ENCODE measurements around the gene PKDREJ.

The PKDREJ gene

DNA sequence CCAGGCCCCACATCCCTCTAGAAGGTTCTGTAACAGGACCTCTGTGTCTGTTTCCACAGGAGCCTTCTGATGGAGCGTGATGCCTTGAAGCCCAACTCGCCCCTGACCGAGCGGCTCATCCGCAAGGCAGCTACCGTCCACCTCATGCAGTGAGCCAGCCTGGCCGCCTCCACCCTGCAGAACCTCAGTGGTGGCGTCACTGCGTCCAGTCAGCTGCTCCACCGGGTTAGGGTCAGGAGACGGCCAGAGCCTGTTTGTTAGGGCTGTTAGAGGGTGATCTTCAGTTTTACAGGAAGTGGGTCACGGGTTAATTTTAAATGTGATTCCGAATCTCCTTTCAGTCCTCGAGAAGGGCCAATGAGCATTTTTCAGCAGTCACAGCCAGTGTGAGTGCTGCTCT is 29.6 kb upstream of the PKDREJ start:
- H3K27ac ChIP-seq: no peak overlapping the region
- no peak for TF ChIP-seq ZFX (IDR thresholded peaks at IDR 0.05)
- TF ChIP-seq, protein P1, sequence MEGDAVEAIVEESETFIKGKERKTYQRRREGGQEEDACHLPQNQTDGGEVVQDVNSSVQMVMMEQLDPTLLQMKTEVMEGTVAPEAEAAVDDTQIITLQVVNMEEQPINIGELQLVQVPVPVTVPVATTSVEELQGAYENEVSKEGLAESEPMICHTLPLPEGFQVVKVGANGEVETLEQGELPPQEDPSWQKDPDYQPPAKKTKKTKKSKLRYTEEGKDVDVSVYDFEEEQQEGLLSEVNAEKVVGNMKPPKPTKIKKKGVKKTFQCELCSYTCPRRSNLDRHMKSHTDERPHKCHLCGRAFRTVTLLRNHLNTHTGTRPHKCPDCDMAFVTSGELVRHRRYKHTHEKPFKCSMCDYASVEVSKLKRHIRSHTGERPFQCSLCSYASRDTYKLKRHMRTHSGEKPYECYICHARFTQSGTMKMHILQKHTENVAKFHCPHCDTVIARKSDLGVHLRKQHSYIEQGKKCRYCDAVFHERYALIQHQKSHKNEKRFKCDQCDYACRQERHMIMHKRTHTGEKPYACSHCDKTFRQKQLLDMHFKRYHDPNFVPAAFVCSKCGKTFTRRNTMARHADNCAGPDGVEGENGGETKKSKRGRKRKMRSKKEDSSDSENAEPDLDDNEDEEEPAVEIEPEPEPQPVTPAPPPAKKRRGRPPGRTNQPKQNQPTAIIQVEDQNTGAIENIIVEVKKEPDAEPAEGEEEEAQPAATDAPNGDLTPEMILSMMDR (conservative IDR thresholded peaks at IDR 0.05): no peak

DNA sequence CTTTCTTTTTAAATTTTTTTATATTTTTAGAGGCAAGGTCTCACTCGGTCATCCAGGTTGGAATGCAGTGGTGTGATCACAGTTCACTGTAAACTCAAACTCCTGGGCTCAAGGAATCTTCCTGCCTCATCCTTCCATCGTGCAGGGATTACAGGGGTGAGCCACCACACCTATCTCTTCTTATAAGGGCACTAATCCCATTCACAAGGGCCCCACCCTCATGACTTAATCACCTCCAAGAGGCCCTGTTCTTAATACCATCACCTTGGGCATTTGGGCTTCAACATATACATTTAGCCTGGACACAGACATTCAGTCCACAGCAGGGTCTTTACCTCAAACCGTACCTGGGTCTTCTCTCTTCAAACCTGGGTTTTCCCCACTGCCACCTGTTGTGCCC is 29.0 kb upstream of the PKDREJ start:
- TF ChIP-seq, protein P1 (conservative IDR thresholded peaks at IDR 0.05): no peak
- no peak for TF ChIP-seq ZFX (IDR thresholded peaks at IDR 0.05)
- H3K27ac ChIP-seq: no peak overlapping the region

DNA sequence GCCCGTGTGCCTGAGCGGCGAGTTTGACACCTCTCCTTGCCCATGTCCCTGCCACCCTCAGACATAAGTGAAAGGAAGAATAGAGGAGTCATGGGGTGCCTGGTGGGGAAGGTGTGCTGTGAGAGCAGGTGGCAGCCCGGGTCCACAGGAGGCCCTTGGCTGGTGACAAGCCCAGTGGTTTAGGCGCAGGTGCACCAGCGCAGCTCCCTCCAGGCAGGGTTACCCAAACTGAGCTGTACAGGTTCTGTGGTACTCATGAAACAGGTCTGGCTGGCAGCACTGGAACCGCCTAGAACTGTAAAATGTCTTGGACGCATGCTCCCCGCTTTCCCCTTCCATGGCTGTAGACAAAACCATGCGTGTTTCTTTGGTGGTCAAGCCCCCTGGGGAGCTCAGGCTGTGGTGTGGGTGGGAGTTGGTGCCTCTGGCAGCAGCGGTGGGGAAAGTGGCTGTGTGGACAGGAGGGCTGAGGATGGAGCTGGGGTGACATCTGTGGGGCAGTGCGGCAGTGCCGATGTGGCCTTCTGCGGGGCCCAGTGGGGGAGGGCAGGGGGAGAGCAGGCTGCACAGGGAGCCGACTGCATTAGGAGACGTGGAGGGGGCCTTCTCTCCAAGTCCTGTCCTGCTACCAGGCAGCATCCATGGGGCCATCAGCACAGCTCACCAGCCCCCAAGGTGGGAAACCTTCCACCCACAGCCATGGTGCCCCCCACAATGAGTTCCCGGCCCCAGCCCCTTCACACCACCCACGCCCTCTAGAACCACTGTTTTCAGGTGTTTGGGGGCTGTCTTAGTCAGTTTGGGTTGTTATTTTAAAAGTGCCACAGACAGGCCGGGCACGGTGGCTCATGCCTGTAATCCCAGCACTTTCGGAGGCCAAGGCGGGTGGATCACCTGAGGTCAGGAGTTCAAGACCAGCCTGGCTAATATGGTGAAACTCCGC is 28.0 kb upstream of the PKDREJ start:
- no peak for TF ChIP-seq ZFX (IDR thresholded peaks at IDR 0.05)
- TF ChIP-seq, protein P1 (conservative IDR thresholded peaks at IDR 0.05): no peak
- no peak overlapping the region for H3K27ac ChIP-seq

DNA sequence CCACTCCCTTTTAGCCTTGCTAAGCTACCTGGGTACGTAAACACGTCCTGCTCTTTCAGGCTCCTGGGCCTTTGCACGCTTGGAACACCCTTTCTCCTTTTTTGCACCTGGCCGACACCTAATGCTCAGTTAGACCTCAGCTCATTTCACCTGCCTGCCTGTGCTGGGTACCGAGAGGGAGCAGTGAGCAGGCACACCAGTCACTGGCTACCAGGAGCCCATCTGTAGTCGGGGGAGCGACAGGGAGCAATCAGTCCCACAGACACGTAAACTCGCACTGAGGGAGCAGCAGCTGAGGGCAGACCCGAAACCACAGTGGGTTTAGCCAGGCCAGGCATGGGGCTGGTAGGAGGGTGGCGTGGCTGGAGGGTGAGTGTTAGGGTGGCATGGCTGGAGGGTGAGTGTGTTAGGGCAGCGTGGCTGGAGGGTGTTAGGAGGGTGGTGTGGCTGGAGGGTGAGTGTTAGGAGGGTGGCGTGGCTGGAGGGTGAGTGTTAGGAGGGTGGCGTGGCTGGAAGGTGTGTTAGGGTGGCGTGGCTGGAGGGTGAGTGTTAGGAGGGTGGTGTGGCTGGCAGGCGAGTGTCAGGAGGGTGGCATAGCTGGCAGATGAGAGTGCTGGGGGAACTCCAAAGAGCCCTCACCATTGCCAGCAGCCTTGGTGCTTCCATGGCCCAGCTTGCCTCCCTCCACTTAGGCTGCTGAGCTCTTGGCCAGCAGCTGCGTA is 27.1 kb upstream of the PKDREJ start:
- no peak for TF ChIP-seq ZFX (IDR thresholded peaks at IDR 0.05)
- no peak overlapping the region for H3K27ac ChIP-seq

DNA sequence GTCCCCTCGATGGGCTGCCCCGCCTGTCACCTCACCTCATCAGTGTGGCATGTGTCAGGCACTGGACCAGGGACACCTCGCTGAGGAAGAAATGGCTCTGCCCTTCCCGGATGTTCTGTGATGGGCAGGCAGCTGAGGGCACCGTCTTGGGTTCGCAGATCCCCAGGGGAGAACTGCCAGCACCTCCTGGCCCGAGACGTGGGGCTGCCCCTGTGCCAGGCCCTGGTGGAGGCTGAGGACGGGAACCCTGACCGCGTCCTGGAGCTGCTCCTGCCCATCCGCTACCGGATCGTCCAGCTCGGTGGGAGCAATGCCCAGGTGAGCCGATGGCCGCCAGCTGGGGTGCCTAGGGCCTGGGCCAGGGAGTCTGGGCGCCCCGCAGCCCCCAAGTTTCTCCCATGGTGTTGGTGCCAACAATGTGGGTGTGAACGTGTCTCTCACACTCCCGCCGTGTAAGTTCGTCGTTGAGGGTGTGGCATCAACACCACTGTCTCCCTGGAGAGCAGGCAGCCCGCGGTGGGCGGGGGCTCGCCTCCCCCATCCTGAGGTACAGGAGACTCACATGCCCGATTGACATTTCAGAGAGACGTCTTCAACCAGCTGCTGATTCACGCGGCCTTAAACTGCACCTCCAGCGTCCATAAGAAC is 26.2 kb upstream of the PKDREJ start:
- H3K27ac ChIP-seq: no peak overlapping the region
- TF ChIP-seq, protein P1 (conservative IDR thresholded peaks at IDR 0.05): no peak
- no peak for TF ChIP-seq ZFX (IDR thresholded peaks at IDR 0.05)

DNA sequence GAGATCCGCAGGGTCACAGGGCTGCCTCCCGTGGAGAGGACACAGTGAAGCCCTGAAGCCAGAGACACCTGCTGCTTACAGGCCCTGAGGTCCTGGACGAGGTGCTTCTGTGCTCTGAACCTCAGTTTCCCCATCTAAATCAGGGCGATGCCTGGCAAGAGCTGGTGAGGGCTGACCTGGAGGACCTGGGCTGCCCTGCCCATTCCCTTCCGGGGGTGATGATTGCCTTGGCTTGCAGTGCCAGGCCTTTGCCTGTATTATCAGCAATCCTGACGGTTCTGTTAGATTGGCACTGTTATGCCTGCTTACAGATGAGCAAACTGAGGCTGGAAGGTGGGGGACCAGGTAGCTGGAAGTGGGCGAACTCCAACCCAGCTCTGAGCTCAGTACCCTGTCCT is 25.7 kb upstream of the PKDREJ start:
- TF ChIP-seq, protein P1 (conservative IDR thresholded peaks at IDR 0.05): no peak
- H3K27ac ChIP-seq: no peak overlapping the region

DNA sequence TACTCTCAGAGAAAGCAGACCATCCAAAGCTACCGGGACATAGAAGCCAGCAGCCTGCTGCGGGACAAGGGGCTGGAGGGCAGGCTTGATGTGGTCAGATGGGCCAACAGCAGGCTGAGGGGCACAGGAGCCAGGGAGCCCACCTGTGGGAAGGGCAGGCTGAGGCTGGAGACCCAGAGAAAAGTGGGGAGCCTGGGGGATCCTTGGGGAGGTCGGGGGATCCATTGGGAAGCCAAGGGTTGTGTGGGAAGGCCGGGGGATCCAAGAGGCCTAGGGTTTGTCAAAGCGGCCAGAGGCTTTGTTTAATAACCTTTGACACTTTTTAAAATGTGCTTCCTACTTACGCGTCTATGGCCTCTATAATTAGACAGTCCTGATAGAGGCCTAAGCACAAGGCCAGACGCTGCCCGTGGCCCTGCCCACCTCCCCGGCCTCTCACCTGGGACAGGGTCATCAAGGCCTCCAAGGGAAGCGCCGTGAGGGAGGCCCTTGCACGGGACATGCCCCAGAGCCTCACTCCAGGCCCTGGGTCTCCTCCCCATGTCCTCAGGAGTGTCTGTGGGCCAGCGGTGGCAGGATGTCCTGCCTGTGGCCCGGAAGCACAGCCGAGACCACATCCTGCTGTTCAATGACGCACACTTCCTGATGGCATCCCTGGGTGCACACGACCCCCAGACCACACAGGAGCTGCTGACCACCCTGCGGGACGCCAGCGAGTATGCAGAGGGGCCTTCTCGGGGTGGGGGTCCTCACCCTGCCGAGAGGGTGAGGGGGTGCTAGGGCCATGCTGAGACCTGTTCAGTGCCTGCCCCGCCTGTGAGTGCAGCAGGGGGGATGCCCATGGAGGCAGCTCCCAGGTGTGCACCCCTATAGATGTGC is 25.0 kb upstream of the PKDREJ start:
- TF ChIP-seq ZFX (IDR thresholded peaks at IDR 0.05): no peak
- TF ChIP-seq, protein P1 (conservative IDR thresholded peaks at IDR 0.05): no peak
- H3K27ac ChIP-seq: no peak overlapping the region
